GM12878 (cell line): ENCODE results near the gene TRMO.

Experiments
- JUNB ChIP-seq: IDR thresholded peaks from 2 replicates; pipeline ENCODE4 v1.6.1; 2016; ENCODE audit warnings: antibody characterized with exemption, mild to moderate bottlenecking
- MYB ChIP-seq: fragments of 150-350 bp; IDR thresholded peaks from 2 replicates; pipeline ENCODE4 v1.6.1; 2014; ENCODE audit warnings: mild to moderate bottlenecking, low read depth, low read length, borderline replicate concordance
- NR2F1 ChIP-seq: fragments of 450-650 bp; conservative IDR thresholded peaks from 2 replicates; pipeline ENCODE4 v1.6.1; 2017; ENCODE audit warnings: mild to moderate bottlenecking
- POLR2A ChIP-seq: IDR thresholded peaks from 2 replicates; pipeline ENCODE4 v1.6.1; 2011; ENCODE audit warnings: low read depth, mild to moderate bottlenecking, low read length
- RAD21 ChIP-seq: IDR thresholded peaks from 2 replicates; pipeline ENCODE4 v1.6.1; 2011; ENCODE audit warnings: mild to moderate bottlenecking, low read depth, low read length, moderate library complexity; ENCODE audit not compliant: insufficient read depth
- RCOR1 ChIP-seq: conservative IDR thresholded peaks from 2 replicates; pipeline ENCODE4 v1.6.1; 2012; ENCODE audit warnings: low read depth, low read length, improper control_type of control experiment
- RFX5 ChIP-seq: IDR thresholded peaks from 2 replicates; pipeline ENCODE4 v1.6.1; 2011; ENCODE audit warnings: low read depth, low read length, improper control_type of control experiment
- TAF1 ChIP-seq: IDR thresholded peaks from 2 replicates; pipeline ENCODE4 v1.6.1; 2011; ENCODE audit warnings: mild to moderate bottlenecking, low read depth, low read length, borderline replicate concordance
- TF ChIP-seq, protein P1 (sequence below), 3 experiments: IDR thresholded peaks in 2 of 3; conservative IDR thresholded peaks in 1 of 3; 2 replicates each; pipeline ENCODE4 v1.5.1; 2011; ENCODE audit warnings: low read depth in 3 of 3, low read length in 3 of 3, mild to moderate bottlenecking in 3 of 3, control low read depth in 2 of 3, moderate library complexity in 2 of 3, inconsistent platforms in 1 of 3, mixed read lengths in 1 of 3; ENCODE audit not compliant: control insufficient read depth in 2 of 3, insufficient read depth in 1 of 3; ENCODE audit errors: extremely low read depth in 1 of 3
- TF ChIP-seq, protein P2 (sequence below): fragments of 450-650 bp; IDR thresholded peaks from 2 replicates; pipeline ENCODE4 v1.6.1; 2017; ENCODE audit warnings: mild to moderate bottlenecking
- TF ChIP-seq, protein P3 (sequence below): IDR thresholded peaks from 2 replicates; pipeline ENCODE4 v1.6.1; 2011; ENCODE audit warnings: borderline replicate concordance, low read depth, mild to moderate bottlenecking, moderate library complexity, mixed read lengths, low read length; ENCODE audit not compliant: insufficient read depth; ENCODE audit errors: extremely low read length

GRCh38 chr9:97938081-97938644 lies 15.9 kb upstream of the TRMO start, which contains the start of gene HEMGN:
- TF ChIP-seq TAF1 = no peak
- TF ChIP-seq, protein P1, sequence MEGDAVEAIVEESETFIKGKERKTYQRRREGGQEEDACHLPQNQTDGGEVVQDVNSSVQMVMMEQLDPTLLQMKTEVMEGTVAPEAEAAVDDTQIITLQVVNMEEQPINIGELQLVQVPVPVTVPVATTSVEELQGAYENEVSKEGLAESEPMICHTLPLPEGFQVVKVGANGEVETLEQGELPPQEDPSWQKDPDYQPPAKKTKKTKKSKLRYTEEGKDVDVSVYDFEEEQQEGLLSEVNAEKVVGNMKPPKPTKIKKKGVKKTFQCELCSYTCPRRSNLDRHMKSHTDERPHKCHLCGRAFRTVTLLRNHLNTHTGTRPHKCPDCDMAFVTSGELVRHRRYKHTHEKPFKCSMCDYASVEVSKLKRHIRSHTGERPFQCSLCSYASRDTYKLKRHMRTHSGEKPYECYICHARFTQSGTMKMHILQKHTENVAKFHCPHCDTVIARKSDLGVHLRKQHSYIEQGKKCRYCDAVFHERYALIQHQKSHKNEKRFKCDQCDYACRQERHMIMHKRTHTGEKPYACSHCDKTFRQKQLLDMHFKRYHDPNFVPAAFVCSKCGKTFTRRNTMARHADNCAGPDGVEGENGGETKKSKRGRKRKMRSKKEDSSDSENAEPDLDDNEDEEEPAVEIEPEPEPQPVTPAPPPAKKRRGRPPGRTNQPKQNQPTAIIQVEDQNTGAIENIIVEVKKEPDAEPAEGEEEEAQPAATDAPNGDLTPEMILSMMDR (IDR thresholded peaks at IDR 0.05 in 2 of 3, conservative IDR thresholded peaks at IDR 0.05 in 1 of 3; ENCODE audit: control insufficient read depth in 2 of 3, extremely low read depth in 1 of 3, insufficient read depth in 1 of 3, low read depth in 3 of 3, low read length in 3 of 3) = no peak
- TF ChIP-seq, protein P2, sequence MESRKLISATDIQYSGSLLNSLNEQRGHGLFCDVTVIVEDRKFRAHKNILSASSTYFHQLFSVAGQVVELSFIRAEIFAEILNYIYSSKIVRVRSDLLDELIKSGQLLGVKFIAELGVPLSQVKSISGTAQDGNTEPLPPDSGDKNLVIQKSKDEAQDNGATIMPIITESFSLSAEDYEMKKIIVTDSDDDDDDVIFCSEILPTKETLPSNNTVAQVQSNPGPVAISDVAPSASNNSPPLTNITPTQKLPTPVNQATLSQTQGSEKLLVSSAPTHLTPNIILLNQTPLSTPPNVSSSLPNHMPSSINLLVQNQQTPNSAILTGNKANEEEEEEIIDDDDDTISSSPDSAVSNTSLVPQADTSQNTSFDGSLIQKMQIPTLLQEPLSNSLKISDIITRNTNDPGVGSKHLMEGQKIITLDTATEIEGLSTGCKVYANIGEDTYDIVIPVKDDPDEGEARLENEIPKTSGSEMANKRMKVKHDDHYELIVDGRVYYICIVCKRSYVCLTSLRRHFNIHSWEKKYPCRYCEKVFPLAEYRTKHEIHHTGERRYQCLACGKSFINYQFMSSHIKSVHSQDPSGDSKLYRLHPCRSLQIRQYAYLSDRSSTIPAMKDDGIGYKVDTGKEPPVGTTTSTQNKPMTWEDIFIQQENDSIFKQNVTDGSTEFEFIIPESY = no peak
- no peak for TF ChIP-seq RAD21
- no peak for TF ChIP-seq POLR2A
- no peak for TF ChIP-seq RCOR1
- no peak for TF ChIP-seq RFX5
- TF ChIP-seq MYB = no peak
- no peak for TF ChIP-seq JUNB
- TF ChIP-seq NR2F1 = no peak
- TF ChIP-seq, protein P3, sequence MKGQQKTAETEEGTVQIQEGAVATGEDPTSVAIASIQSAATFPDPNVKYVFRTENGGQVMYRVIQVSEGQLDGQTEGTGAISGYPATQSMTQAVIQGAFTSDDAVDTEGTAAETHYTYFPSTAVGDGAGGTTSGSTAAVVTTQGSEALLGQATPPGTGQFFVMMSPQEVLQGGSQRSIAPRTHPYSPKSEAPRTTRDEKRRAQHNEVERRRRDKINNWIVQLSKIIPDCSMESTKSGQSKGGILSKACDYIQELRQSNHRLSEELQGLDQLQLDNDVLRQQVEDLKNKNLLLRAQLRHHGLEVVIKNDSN = no peak
